Measurements from ENCODE around the gene KCNQ2.

Gene KCNQ2

GRCh38 chr20:63501818-63502670 lies 29.6 kb upstream of the KCNQ2 start:
- no peak for DNase-seq (ENCODE audit: low read depth)

DNA sequence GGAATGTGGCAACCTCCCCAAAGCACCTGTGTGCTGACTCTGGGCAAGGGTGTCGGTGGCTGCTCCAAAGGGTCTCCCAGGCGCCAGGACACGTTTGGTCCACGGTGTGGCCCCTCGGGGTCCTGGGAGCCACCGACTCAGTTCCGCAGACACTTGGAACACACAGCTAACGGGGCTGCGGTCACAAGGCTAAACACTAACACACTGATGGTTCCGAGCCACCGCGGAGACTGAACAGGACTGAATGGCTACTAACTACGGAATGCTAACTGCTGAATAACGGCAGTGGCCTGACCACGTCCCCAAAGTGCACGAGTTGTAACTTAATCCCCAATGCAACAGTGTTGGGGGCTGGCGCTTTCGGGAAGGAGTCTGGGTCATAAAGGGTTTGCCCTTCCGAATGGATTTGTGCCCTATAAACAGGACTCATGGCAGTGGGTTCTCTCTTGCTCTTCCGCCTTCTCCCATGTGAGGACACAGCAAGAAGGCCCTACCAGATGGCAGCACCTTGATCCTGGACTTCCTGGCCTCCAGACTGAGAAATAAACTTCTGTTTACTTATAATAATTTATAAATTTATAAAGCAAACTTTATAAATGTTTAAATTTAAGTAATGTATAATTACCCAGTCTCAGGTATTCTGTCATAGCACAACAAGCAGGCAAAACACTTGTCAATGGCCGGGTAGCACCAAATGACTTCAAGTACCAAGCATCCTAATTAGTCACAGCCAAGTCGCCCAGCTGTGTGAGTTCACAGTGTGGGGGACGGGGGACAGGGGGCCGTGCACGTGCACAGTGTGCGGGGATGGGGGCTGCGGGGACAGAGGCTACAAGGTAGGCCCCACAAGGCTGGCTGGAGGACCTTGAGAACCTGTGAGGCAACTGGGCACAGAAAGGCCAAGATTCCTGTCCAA lies 28.7 kb upstream of the KCNQ2 start:
- DNase-seq (ENCODE audit: low read depth) = no peak

GRCh38 chr20:63500151-63500901 lies 27.9 kb upstream of the KCNQ2 start:
- no peak for DNase-seq (ENCODE audit: low read depth)

- no peak for DNase-seq (ENCODE audit: low read depth)
Observed at GRCh38 chr20:63499338-63499969, 27.0 kb upstream of the KCNQ2 start.

GRCh38 chr20:63498960-63499337 lies 26.5 kb upstream of the KCNQ2 start, which contains the start of gene EEF1A2:
Gene EEF1A2 (minus strand): TSS chr20:63499083. CDS start chr20:63497763, 1,320 bp downstream.
- no peak for DNase-seq (ENCODE audit: low read depth)

DNA sequence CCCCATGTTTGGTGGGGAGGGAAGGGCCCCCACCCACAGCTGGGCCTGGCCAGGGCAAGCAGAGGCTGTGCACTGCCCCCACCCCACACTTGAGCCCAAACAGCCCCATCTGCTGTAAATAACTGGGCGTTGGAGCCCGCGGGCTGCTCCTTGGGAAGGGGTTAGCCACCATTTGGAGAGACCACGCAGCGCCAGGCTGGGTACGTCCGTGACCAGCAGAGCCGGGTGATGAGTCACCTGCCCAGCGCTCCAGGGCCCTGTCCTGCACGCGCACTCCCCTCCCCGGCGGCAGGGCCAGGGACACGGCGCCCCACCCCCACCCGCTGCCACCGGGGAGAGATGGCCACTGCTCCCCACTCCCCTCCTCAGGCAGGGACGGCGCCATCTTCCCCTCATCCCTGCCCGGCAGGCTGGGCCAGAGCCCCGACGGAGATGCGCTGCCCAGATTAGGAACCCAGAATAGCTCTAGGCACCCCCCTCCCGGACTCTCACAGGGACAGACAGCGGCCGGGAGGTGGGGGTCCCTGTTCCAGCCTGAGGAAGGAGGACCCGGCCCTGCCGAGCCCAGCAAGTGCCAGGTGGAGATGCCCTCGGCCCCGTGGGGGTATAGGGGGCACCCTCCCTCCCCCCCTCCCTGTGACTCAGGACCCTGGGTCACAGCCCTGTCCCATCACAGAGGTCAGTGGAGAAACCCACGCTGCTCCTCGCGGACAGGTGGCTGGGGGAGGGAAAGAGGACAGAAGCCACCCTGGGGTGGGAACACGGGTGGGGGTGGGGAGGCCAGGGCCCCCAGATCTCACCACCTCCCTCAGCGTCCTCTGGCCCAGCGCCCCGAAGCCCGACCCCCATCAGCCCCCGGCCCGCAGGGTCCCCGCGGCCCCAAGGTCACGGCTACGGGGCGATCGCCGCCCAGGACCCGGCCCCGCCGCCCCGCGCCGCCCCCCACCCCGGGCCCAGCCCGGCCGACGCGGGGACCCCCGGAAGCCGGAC lies 25.8 kb upstream of the KCNQ2 start:
- DNase-seq (ENCODE audit: low read depth) = no peak

DNA sequence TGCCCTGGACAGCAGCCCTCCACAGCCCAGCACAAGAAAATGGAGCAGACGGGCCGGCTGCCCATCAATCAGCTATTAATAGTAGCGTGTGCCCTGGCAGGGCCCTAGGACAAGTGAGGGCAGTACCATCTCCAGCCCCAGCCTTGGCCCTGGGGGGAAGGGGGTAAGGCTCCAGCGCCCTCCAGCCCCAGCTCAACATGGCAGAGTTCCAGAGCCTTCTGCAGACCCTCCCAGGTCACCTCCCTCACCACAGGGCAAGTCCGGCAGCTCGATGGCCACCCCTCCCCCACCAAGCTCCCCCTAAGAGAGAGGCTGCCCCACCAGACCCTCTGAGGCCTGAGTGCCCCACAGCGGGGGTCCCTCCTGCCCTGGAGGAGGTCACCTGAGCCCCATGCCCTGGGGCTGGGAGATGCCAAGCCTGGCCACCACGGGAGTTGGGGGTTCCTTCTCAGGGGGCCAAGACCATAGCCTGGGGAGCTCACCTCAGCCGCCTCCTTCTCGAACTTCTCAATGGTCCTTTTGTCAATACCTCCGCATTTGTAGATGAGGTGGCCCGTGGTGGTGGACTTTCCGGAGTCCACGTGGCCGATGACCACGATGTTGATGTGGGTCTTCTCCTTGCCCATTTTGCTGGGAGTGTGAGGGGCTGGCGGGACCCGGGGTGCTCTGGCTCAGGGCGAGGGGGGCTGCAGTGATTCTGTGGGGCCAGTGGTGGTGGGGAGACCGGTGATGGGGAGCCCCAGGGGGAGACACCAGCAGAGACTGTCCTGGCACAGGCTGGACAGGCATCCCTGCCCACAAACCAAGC lies 24.9 kb upstream of the KCNQ2 start:
- no peak for DNase-seq (ENCODE audit: low read depth)

- no peak for DNase-seq (ENCODE audit: low read depth)
Observed at GRCh38 chr20:63496596-63497120, 24.2 kb upstream of the KCNQ2 start.

DNA sequence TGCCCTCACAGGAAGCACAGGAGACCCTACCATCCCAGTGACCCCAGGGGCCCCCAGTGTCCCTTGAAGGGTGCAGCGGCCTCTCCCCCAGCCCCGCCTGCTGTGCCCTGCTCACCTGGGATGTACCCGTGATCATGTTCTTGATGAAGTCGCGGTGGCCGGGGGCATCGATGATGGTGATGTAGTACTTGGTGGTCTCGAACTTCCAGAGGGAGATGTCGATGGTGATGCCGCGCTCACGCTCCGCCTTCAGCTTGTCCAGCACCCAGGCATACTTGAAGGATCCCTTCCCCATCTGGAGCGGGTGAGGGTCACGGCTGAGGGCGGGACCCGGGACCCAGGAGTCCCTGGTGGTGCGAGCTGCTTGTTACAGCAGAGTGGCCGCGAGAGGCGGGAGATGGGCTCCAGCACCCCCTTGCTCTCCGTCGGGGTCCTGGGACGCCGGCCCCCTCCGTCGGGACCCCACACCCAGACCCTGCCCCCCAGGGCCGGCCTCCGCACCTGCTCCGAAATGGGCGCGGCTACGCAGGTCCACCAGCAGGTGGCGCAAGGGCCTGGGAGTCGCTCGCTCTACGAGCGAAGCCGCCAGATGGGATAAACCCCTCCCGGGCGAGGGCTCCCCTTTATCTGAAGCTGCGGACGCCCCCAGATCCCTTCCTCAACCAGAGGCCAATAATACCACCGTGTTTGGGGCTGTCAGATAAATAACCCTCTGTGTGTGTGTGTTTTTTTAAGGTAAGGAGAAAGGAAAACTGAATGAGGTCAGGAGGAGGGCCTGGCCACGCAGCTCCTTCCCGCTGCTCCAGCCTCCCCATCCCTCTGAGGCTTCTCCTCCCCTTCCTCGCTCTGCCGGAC lies 23.5 kb upstream of the KCNQ2 start:
- peak; percentile 61 for DNase-seq (ENCODE audit: low read depth)

GRCh38 chr20:63495167-63495720 lies 22.8 kb upstream of the KCNQ2 start:
- DNase-seq (ENCODE audit: low read depth) = no peak

DNA sequence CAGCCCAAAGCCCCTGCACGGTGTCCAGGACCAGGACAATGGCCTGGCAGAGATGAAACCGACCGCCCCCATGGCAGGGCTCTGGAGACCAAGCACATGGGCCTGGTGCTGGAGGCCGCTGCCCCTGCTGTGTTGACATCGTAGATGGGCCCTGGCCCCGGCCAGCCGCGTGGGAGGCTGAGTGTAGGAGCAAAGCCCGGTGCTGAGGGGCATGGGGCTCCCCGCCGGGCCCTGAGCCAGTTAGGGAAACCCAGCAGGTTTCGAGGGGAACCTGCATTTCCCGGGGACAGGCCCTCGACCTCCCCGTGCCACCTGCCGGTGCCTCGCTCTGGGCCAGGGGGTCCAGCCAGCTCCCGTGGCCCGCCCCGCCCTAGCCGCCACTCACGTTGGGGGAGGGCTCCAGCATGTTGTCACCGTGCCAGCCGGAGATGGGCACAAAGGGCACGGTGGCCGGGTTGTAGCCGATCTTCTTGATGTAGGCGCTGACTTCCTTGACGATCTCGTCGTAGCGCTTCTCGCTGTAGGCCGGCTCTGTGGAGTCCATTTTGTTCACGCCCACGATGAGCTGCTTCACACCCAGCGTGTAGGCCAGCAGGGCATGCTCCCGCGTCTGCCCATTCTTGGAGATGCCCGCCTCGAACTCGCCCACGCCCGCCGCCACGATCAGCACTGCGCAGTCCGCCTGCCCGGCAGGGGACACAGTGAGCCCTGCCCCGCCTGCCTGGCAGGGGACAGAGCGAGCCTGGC lies 22.1 kb upstream of the KCNQ2 start:
- DNase-seq (ENCODE audit: low read depth) = no peak

DNA sequence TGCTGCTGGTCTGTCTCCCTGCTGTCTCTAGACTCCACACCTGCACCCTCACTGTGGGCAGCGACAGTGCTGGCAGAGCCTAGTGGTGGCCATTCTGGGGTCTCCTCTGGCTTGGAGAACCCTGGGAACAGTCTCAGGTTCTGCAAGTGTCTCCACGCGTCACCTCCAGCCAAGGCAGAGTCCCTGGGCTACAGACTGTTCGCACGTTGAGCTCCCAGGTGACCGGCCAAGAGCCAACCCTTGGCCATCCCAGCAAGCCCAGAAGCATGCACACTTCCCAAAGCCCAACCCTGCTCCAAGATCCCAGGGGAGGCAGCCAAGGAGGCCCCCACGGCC lies 21.6 kb upstream of the KCNQ2 start:
- DNase-seq (ENCODE audit: low read depth) = no peak

DNA sequence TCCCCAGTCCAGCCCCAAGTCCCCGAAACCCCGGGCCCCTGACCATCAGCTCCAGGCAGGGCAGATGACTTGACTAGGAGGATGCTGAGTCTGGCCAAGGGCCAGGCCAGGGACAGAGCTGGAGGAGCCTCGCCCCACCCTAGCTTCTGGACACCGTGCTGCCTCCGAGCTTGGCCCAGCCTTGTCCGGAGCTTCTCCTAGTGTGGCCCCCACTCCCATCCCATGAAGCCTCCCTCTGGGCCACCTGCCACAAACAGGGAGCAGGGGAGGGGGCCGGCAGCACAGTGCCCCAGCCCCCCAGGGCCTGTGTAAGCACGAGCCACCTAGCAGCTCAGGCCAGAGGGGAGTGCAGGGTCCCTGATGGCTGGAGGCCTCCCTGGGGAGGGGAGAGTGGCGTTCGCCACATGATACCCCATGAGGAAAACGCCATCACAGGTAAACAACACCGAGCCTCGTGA lies 21.1 kb upstream of the KCNQ2 start:
- no peak for DNase-seq (ENCODE audit: low read depth)

GRCh38 chr20:63492982-63493381 lies 20.5 kb upstream of the KCNQ2 start:
- no peak for DNase-seq (ENCODE audit: low read depth)

DNA sequence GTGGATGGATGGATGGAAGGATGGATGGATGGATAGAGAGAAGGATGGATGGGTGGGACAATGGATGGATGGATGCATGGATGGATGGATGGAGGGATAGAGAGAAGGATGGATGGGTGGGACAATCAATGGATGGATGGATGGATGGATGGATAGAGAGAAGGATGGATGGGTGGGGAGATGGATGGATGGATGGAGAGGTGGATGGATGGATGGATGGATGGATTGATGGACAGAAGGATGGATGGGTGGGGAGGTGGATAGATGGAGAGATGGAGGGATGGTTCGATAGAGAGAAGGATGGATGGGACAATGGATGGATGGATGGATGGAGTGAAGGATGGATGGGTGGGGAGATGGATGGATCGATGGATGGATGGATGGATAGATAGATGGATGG lies 20.1 kb upstream of the KCNQ2 start:
- no peak for DNase-seq (ENCODE audit: low read depth)

DNA sequence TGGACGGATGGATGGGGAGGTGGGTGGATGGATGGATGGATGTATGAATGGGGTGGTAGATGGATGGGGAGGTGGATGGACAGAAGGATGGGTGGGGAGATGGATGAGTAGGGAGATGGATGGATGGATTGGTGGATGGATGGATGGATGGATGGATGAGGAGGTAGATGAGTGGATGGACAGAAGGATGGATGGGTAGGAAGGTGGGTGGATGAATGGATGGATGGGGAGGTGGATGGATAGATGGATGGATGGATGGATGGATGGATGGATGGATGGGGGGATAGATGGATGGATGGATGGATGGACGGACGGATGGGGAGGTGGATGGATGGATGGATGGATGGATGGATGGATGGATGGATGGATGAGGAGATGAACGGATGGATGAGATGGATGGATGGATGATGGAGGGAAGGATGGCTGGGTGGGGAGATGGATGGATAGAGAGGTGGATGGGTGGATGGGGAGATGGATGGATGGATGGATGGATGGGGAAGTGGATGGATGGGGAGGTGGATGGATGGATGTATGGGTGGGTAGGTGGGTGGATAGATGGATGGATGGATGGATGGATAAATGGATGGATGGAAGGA lies 19.3 kb upstream of the KCNQ2 start:
- DNase-seq (ENCODE audit: low read depth) = no peak

DNA sequence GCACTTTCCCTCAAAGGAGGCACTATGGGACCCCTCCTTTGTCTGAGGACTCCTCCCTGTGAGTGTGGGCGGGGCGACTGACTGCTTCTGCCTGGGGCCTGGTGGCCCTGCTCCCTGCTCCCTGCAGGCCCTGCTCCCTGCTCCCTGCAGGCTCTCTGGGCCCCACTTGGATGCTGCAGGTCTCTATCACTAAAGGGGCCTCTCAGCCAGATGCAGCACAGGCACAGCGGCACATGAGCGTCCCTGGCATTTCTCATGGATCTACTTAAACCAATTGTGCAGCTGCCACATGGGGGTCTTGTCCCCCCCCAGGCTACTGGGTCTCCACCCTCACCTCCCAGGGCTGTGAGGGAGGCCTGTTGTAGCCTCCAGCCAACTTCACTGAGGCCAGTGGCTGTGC lies 18.6 kb upstream of the KCNQ2 start:
- DNase-seq (ENCODE audit: low read depth) = no peak

Data from stimulated activated CD8-positive, alpha-beta memory T cell treated with anti-CD3 and anti-CD28 coated beads, Interleukin-7, amount 100 ng/mL, for 24 hours (primary cell).